ENCODE data around the gene PDHX. TPM values are rescaled to one million over a fixed set of nuclear protein-coding genes. Genes with fewer than 3 reads are reported as not detected.

Gene PDHX
- total and polyA plus RNA-seq, 10 of the 15 experiments (the other 5 are each of a cell fraction or from before 2014, with no cell fraction given) = 14.5 to 41.9 (median 28.0) TPM

Small RNAs within 50 kb of the gene (microRNA-seq; reads per million reads assigned to microRNA genes)
- 5.5 reads per million, percentile 31 among the genes with 10 or more reads in this experiment for gene MIR1343

Small RNAs within 50 kb of the gene (small RNA-seq; reads per million reads assigned to genes)
- 1.0 reads per million, percentile 33 among the genes with 10 or more reads in this experiment for gene MIR1343

Other genes starting within 250 kb of the PDHX start
- gene APIP, start 239 bp upstream of the PDHX start, total RNA-seq (2014; rRNA removed) = 34.7 and 40.1 TPM in 2 replicates
- 56.3 and 57.0 TPM in 2 replicates for gene APIP, start 239 bp upstream of the PDHX start, total RNA-seq (2014; rRNA removed; fragmentation: Illumina TruSeq; extraction: Trizol)
- gene APIP, start 239 bp upstream of the PDHX start, total RNA-seq (2021) = 40.7 and 40.8 TPM in 2 replicates
- 26.8 and 45.5 TPM in 2 replicates for gene APIP, start 239 bp upstream of the PDHX start, polyA plus RNA-seq (2011; rRNA removed)
- 52.9 and 63.8 TPM in 2 replicates for gene APIP, start 239 bp upstream of the PDHX start, polyA plus RNA-seq (2014; fragmentation: Illumina TruSeq; extraction: Trizol)
- 10 to 100 TPM; 85.4 to 87.1 TPM for gene APIP, start 239 bp upstream of the PDHX start, polyA plus RNA-seq (2014; fragmentation: Nextera tagmentation; extraction: Ambion mirVana)
- gene APIP, start 239 bp upstream of the PDHX start, polyA plus RNA-seq (2014; rRNA removed) = 35.5 and 43.4 TPM in 2 replicates
- 10 to 100 TPM; 52.6 to 59.4 TPM for gene APIP, start 239 bp upstream of the PDHX start, polyA plus RNA-seq (2016; fragmentation: Nextera tagmentation; extraction: Ambion mirVana)
- gene CD44, start 222.6 kb downstream of the PDHX start, total RNA-seq (2014; rRNA removed) = 92.1 and 101 TPM in 2 replicates
- gene CD44, start 222.6 kb downstream of the PDHX start, total RNA-seq (2014; rRNA removed; fragmentation: Illumina TruSeq; extraction: Trizol) = 133 and 148 TPM in 2 replicates
- gene CD44, start 222.6 kb downstream of the PDHX start, total RNA-seq (2021) = 293 and 295 TPM in 2 replicates
- gene CD44, start 222.6 kb downstream of the PDHX start, polyA plus RNA-seq (2011; rRNA removed) = 190 and 193 TPM in 2 replicates
- gene CD44, start 222.6 kb downstream of the PDHX start, polyA plus RNA-seq (2014; fragmentation: Illumina TruSeq; extraction: Trizol) = 264 and 295 TPM in 2 replicates
- 10 to 100 TPM; 57.1 to 65.3 TPM for gene CD44, start 222.6 kb downstream of the PDHX start, polyA plus RNA-seq (2014; fragmentation: Nextera tagmentation; extraction: Ambion mirVana)
- 188 and 201 TPM in 2 replicates for gene CD44, start 222.6 kb downstream of the PDHX start, polyA plus RNA-seq (2014; rRNA removed)
- gene CD44, start 222.6 kb downstream of the PDHX start, polyA plus RNA-seq (2016; fragmentation: Nextera tagmentation; extraction: Ambion mirVana) = 100 to 1,000 TPM in 1 of 2 experiments, 10 to 100 TPM in 1; 95.6 to 108 TPM

All from GM12878 (cell line).